Esophagus muscularis mucosa (tissue), 4 donors: ENCODE results near the gene PLEKHH3. TPM values are rescaled to one million over a fixed set of nuclear protein-coding genes. Genes with fewer than 3 reads are reported as not detected.
"Not testable (repeated sequence)": the region's sequence is repeated elsewhere in the genome, so short reads cannot be mapped to it uniquely, and the experiment has no call there.

Experiments used
- DNase-seq: peaks from one replicate; pipeline ENCODE4 v3.0.0-alpha.2; 2017; ENCODE audit errors: extremely low spot score
- H3K27ac ChIP-seq, 4 donors: fragments of 200-600 bp; sonication (generic); replicated peaks in 1 of 4; 1 replicate in 3 of 4; 2 replicates in 1 of 4; pipeline ENCODE4 v1.5.1; 2016 to 2019; ENCODE audit warnings: mild to moderate bottlenecking in 1 of 4
- H3K27me3 ChIP-seq, 4 donors: fragments of 200-600 bp; sonication (generic); one replicate each; pipeline versions ENCODE4 v1.5.1 to v1.6.0; 2016 to 2019
- H3K36me3 ChIP-seq, 4 donors: fragments of 200-600 bp; sonication (generic); one replicate each; pipeline ENCODE4 v1.5.1; 2016 to 2019
- H3K4me1 ChIP-seq, 4 donors: fragments of 200-600 bp; sonication (generic); one replicate each; pipeline ENCODE4 v1.5.1; 2016 to 2019
- H3K4me3 ChIP-seq, 4 donors: fragments of 200-600 bp; sonication (generic); 1 replicate in 2 of 4; 2 replicates in 2 of 4; pipeline ENCODE4 v1.5.1; 2016 to 2019; ENCODE audit warnings: mild to moderate bottlenecking in 4 of 4, moderate library complexity in 1 of 4
- H3K9me3 ChIP-seq, 4 donors: fragments of 200-600 bp; sonication (generic); 1 replicate in 3 of 4; 2 replicates in 1 of 4; pipeline ENCODE4 v1.5.1; 2016 to 2019
- CTCF ChIP-seq, 3 experiments: fragments of 200-600 bp in 2 of 3; fragments of 450-650 bp in 1 of 3; sonication (generic) in 2 of 3; IDR thresholded peaks; one replicate each; pipeline ENCODE4 v1.5.1; 2017 to 2019; ENCODE audit warnings: antibody characterized with exemption in 3 of 3, mild to moderate bottlenecking in 2 of 3, moderate library complexity in 1 of 3
- EP300 ChIP-seq: sonication (generic); formaldehyde crosslinking; IDR thresholded peaks from one replicate; pipeline ENCODE4 v1.6.1; 2017; ENCODE audit warnings: antibody characterized with exemption
- POLR2A ChIP-seq: fragments of 450-650 bp; IDR thresholded peaks from one replicate; pipeline ENCODE4 v1.6.1; 2017; ENCODE audit warnings: antibody characterized with exemption, moderate library complexity, mild to moderate bottlenecking, low read depth
- POLR2AphosphoS5 ChIP-seq, 2 donors: sonication (generic); formaldehyde crosslinking; IDR thresholded peaks; one replicate each; pipeline ENCODE4 v1.6.1; 2017; ENCODE audit warnings: antibody characterized with exemption in 2 of 2
- WGBS: methylation state at CpG from one replicate; pipeline ENCODE4 v1.1.5; 2018; 5-methylcytosine and 5-hydroxymethylcytosine counted together
- intact Hi-C: fragments of 100-400 bp; cut with DNase I; formaldehyde crosslinking; loops from one replicate; pipeline ENCODE4 v1.15.1; 2023
- total RNA-seq, 4 donors: library from RNA; depleted of rRNA; stranded (reverse); fragments of >200 nt; gene quantifications; one replicate each; pipeline versions ENCODE4 v1.1.0 to v1.2.1, GENCODE V29; 2016

Gene PLEKHH3
- total RNA-seq, 4 donors from 2014 or later, result 20.3 to 41.2 (median 27.3) TPM

GRCh38 chr17:42669977-42670788 is 6.6 kb downstream of the PLEKHH3 start:
- WGBS, result 67% methylated on average over 66 of the region's 87 CpGs
- DNase-seq, result no peak
- no peak for TF ChIP-seq CTCF (IDR thresholded peaks at IDR 0.05)
- no peak for TF ChIP-seq POLR2AphosphoS5 (IDR thresholded peaks at IDR 0.05)
- no peak for TF ChIP-seq POLR2A
- no peak for TF ChIP-seq EP300
- no peak overlapping the region for H3K4me3 ChIP-seq
- H3K4me1 ChIP-seq, result peaks cover 51 to 87% (median 77%) of the 10 kb centered on the region in 4 donors
- intact Hi-C loops, result no loop called here
- H3K9me3 ChIP-seq, result no peaks in the 10 kb centered on the region
- peak overlapping the region; percentile 57 to 78 (median 75) for H3K27ac ChIP-seq
- H3K27me3 ChIP-seq, result no peaks in the 10 kb centered on the region
- H3K36me3 ChIP-seq, result peaks cover 39 to 80% (median 74%) of the 10 kb centered on the region in 4 donors

GRCh38 chr17:42669705-42669976 is 7.2 kb downstream of the PLEKHH3 start:
- Histone ChIP-seq H3K27ac (peak overlapping the region; percentile 57 to 78 (median 75)), H3K4me1 (peaks cover 45 to 82% (median 71%) of the 10 kb centered on the region in 4 donors)

GRCh38 chr17:42667088-42667951 is 9.5 kb downstream of the PLEKHH3 start:
- no peaks in the 10 kb centered on the region for H3K9me3 ChIP-seq
- 39% methylated on average over 5 of the region's 7 CpGs for WGBS
- peak in 1 of 2 donors; percentile 42 for TF ChIP-seq POLR2AphosphoS5 (IDR thresholded peaks at IDR 0.05)
- no peak for TF ChIP-seq CTCF (IDR thresholded peaks at IDR 0.05)
- TF ChIP-seq EP300, result no peak
- no peak for DNase-seq
- peaks cover 28 to 58% (median 50%) of the 10 kb centered on the region in 4 donors for H3K4me1 ChIP-seq
- H3K27me3 ChIP-seq, result no peaks in the 10 kb centered on the region
- intact Hi-C loops, result no loop called here
- no peak overlapping the region for H3K4me3 ChIP-seq
- H3K36me3 ChIP-seq, result peaks cover 43 to 92% (median 80%) of the 10 kb centered on the region in 4 donors
- H3K27ac ChIP-seq, result peak overlapping the region; percentile 74 to 81 (median 77)

More at GRCh38 chr17:42669705-42669976, 7.2 kb downstream of the PLEKHH3 start:
- intact Hi-C loops, result no loop called here
- no peaks in the 10 kb centered on the region for H3K27me3 ChIP-seq
- WGBS, result 84% methylated on average over 12 of the region's 12 CpGs
- H3K9me3 ChIP-seq, result no peaks in the 10 kb centered on the region
- H3K4me3 ChIP-seq, result no peak overlapping the region
- DNase-seq, result no peak
- TF ChIP-seq CTCF (IDR thresholded peaks at IDR 0.05), result no peak
- no peak for TF ChIP-seq EP300
- no peak for TF ChIP-seq POLR2A
- no peak for TF ChIP-seq POLR2AphosphoS5 (IDR thresholded peaks at IDR 0.05)
- peaks cover 41 to 85% (median 76%) of the 10 kb centered on the region in 4 donors for H3K36me3 ChIP-seq

- H3K27me3 ChIP-seq, H3K4me3 ChIP-seq, H3K9me3 ChIP-seq, intact Hi-C loops, DNase-seq: not testable (repeated sequence)
- peak overlapping the region in 3 of 4 donors; percentile 74 to 81 (median 76) for H3K27ac ChIP-seq
- H3K36me3 ChIP-seq, result peaks cover 32 to 92% (median 74%) of the 10 kb centered on the region in 4 donors
- 97% methylated on average over 7 of the region's 16 CpGs for WGBS
- peaks cover 28 to 49% (median 46%) of the 10 kb centered on the region in 4 donors for H3K4me1 ChIP-seq
Observed at GRCh38 chr17:42666126-42666525, 10.7 kb downstream of the PLEKHH3 start.

GRCh38 chr17:42665581-42666001 is 11.2 kb downstream of the PLEKHH3 start:
- WGBS, result 84% methylated on average over 14 of the region's 14 CpGs
- TF ChIP-seq POLR2AphosphoS5 (IDR thresholded peaks at IDR 0.05), result no peak
- TF ChIP-seq CTCF (IDR thresholded peaks at IDR 0.05), result no peak
- no peak for TF ChIP-seq EP300
- TF ChIP-seq POLR2A, result no peak
- no peak for DNase-seq
- H3K4me1 ChIP-seq, result peaks cover 33 to 49% (median 48%) of the 10 kb centered on the region in 4 donors
- peak overlapping the region in 3 of 4 donors; percentile 39 to 74 (median 40) for H3K27ac ChIP-seq
- H3K4me3 ChIP-seq, result no peak overlapping the region
- H3K27me3 ChIP-seq, result no peaks in the 10 kb centered on the region
- no peaks in the 10 kb centered on the region for H3K9me3 ChIP-seq
- peaks cover 30 to 87% (median 69%) of the 10 kb centered on the region in 4 donors for H3K36me3 ChIP-seq
- intact Hi-C loops, result no loop called here
